GM19023 (cell line): ENCODE data around the gene SUN2.
A peak's percentile ranks its signal among the peaks of the same experiment; 100 is the strongest.

Experiments
- ATAC-seq: cut with Tn5 transposase; IDR thresholded peaks from one replicate; pipeline ENCODE4 v1.9.1; 2021; ENCODE audit warnings: mild to moderate bottlenecking, moderate library complexity; ENCODE audit not compliant: unreplicated experiment

The SUN2 gene

DNA sequence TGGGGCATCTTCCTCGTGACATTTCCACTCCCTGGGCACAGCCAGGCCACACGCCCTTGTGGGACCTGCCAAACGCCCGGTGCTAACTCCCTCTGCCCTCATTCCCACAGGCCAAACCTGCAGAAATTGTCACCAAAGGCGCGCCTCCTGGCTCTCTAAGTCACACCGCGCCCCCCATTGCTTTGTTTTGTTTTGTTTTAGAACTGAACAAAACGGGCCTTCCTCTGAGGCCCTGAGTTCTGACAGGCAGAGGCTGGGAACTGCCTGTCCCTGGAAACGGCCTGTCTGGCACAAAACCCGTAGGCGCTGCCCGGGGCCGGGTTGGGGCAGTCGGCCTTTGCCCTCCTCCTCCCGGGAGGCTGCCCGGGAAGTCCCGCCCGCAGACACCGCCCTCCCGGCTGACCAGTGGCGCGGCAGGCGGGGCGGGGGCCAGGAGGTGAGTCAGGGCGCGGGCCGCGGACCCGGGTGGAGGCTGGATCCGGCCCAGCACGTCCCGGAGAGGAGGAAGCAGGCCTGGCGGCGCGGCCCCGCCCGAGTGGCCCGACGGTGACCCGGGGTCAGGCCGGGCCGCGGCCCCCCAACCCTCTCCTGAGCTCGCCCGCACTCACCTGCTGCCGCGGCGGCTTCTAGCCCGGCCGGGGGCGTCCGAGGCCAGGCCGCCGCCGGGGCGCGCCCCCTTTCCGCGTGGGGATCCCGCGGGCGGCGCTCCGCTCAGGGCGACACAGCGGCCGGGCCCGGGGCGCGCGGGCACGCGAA is 465 bp downstream of the SUN2 start:
- peak; percentile 28 for ATAC-seq

DNA sequence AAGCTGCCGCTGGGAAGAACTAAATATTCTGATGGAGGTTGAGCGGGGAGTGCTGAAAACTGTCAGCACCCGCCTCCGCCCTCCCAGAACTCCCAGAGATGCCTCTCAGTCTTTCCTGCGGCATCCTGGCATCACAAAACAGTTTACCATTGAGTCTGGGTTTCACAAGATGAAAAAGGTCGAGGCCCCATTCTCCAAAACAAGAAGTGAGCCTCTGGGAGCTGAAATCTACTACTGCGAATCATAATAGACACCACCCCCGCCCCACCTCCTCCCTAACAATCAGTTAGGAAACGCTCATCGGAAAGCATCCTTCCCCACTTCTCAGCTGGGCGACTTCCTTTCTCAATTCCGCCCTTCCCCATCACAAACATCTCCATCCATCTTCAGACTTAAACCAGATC is 1.0 kb downstream of the SUN2 start:
- no peak for ATAC-seq

- no peak for ATAC-seq
These were observed 1.6 kb downstream of the SUN2 start for GRCh38 chr22:38753948-38754750.

GRCh38 chr22:38751422-38752346 is 4.1 kb downstream of the SUN2 start:
- ATAC-seq: peak; percentile 35

DNA sequence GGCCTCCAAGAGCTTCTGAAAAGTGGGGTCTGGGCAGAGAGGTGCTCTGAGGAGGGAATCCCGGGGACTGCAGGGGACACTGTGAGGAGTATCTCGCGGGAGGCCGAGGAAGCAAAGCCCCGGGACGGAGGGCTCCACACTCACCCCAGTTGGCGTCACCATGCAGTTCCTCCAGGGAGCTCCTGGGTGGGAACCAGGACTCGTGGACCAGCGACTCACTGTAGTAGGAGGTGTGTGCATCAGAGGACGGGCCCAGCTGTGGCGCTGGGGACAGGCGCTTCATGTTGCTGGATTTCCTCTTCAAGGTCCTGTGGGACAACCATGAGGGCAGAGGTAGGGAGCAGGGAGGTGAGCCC is 4.8 kb downstream of the SUN2 start:
- ATAC-seq: no peak

GRCh38 chr22:38750638-38751037 is 5.2 kb downstream of the SUN2 start:
- ATAC-seq: no peak

GRCh38 chr22:38750104-38750503 is 5.7 kb downstream of the SUN2 start:
- ATAC-seq: no peak

DNA sequence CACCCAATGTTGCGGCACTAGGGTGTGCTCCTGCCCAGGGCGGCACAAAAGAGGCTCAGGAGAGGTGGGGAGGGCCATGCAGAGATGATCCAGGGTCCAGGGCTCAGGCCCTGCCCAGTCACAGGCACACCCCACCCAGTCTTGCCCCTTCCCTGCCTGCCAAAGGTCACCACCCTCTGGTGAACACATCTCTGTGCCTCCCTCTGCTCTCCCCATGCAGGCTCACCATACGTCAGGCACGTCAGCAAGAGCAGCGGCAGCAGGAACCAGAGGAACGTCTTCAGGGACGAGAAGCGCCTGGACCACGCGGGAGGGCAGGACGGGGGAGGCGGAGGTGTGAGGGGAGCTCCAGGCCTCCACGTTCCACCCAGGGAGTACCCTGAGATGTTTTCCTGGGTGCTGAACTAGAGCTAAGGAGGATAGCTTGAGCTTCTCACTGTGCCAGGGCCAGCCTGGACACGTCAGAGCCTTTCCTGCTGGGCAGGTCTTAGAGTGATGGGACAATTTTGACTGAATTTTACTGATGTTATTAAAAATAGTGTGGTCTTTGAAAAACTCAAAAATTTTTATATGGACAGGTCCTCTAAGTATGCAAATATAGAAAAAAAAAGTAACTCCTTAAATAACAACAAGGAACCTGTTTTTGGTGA is 7.2 kb downstream of the SUN2 start:
- ATAC-seq: no peak

DNA sequence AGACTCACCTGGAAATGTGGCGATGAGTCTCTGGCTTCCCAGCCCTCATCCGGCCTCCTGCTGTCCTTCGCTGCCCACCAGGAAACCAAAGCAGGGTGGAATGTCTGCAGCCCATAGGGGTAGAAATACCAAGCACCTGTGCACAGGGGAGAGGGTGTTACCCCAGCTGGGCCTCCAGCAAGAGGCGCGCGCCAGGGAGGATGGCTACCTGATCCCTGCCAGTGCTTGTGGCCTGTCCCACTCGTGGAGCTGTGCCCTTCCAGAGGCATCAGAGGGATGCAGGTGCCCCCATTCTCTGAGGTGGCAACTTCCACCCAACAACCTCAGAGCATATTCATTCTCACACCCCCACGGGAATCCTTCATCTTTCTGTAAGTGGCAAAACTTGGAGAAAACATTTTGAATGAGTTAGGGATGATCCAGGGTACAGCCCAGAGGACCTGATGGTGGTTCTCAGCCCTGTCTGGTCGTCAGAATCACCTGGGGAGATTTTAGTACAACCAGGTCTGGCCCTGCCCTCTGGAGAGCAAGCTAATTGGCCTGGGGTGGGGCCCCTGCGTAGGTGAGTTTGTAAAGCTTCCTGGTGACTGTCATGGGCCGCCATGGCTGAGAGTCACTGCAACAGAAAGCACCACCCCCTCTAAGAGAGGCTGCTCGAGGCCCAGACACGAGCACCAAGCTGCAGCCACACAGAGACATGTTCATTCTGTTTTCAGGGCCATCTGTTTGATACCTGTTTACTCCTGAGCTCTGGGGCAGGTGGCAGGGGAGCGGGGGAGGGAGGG is 9.9 kb downstream of the SUN2 start:
- no peak for ATAC-seq

- no peak for ATAC-seq
These were observed 10.8 kb downstream of the SUN2 start for GRCh38 chr22:38744981-38745380.

DNA sequence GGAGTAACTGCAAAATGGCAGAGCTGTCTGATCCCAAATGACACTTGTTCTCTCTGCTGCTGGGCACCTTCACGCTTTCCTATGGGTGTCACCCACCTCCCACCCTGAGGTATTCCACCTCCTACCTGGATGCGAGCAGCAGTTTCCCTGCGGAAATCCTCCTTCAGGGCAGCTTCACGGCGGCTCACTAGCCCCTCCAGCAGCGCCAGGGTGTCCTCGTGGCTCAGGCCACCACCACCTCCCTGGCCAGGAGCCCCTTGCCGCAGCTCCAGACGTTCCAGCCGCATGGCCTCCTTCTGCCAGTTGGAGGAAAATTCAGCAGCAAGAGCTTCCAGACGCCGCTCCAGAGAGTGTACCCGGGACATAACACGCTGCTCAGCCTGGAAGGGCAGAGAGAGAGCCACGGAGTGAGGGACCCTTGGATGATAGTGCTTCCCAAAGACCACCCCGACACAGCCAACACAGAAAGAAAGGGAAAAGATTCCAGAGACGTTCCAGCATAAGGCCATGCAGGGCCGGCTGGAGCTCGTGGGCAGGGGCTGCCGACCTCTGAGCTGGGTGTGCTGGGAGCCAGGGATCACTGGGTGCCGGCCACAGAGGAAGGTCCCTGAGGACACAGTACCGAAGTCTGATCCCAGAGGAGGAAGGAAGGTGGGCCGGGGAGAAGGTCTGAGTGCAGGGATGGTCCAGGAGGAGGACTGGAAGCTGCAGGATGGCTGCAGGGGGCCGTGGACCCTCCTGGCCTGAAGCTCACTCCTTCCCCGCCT is 13.4 kb downstream of the SUN2 start:
- ATAC-seq: no peak

DNA sequence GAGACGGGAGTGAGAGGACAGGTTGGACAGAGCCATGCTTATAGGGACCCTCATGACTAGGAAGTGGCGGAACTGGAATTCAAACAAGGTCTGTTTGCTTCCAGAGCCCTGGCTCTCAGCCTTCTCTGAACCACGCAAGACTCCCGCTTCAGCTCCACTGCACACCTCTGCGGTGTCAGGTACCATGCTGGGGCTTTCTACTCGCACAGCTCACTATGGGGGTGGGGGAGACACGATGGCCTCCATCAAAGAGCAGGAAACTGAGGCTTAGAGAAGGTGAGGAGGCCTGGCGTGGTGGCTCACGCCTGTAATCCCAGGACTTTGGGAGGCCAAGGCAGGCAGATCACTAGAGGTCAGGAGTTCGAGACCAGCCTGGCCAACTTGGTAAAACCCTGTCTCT is 14.2 kb downstream of the SUN2 start:
- ATAC-seq: no peak

- ATAC-seq: no peak
These were observed 14.6 kb downstream of the SUN2 start for GRCh38 chr22:38741166-38741565.

DNA sequence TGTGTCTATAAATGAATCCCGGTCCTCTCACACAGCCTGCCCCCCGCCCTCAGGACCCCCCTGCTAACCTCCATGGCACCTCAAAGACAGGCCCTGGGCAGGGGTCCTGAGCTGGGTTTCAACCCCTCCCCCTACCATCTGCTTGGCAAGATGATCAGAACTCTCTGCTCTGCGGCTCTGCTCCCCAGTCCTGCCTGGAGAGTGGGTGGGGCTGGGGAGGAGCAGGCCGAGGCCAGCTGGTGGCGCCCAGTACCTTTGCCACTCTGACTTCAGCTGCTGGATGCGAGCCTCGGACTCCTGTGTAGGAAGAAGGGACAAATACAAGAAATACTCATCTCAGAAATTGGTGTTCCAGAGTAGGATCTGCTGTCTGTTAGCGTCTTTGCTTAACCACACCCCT is 15.0 kb downstream of the SUN2 start:
- ATAC-seq: no peak

GRCh38 chr22:38740116-38740723 is 15.6 kb downstream of the SUN2 start:
- ATAC-seq: no peak

DNA sequence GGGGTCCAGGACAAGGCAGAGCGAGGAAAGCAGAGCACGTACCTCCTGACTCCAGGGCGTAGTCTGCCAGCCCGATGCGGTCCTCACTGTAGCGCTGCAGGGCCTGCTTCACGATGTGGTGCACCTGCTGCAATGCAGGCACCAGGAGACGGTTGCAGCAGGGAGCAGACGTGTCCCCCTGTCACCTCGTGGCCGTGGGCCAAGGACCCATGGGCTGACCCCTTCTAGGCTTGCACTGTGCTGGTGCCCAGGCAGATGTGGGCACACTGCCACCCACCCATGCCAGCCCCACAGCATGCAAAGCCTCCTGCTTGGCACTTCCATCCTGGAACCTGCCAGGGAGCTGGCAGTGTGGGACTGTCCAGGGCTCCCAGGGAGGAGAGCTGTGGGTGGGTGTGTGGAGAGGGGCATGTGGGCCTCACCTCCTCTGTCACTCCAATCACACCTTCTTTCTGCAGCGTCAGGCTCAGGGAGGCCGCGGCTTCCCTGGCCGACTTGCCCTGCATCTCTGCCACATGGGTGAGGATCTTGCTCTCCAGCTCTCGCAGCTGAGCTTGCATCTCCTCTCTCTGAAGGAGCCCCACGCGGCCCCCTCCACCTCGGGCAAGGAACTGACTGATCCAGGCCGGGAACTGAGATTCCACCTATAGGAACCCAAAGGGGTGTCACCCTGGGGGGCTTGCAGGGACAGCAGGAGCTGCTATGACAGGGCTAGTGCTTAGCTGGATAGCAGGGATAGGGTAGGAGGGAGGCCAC is 16.3 kb downstream of the SUN2 start:
- no peak for ATAC-seq

GRCh38 chr22:38738475-38739070 is 17.2 kb downstream of the SUN2 start:
- no peak for ATAC-seq
